CD4-positive, alpha-beta memory T cell (primary cell): Measurements from ENCODE around the gene PTPN18. TPM values are rescaled to one million over a fixed set of nuclear protein-coding genes. Genes with fewer than 3 reads are reported as not detected.

Source experiments
- CTCF ChIA-PET: fragments of 350-600 bp; sonication (Branson Sonifier 250); formaldehyde crosslinking; loops from one replicate; lab custom pipeline; 2021; ENCODE audit warnings: inconsistent platforms; ENCODE audit not compliant: partially characterized antibody; lab: Charles Lee
- POLR2A ChIA-PET: fragments of 350-600 bp; sonication (Branson Sonifier 250); formaldehyde crosslinking; loops from one replicate; lab custom pipeline; 2021; ENCODE audit not compliant: partially characterized antibody; lab: Charles Lee
- DNase-seq, 5 donors: peaks; one replicate each; pipeline versions ENCODE4 v3.0.0 to v3.0.0-alpha.2; 2020 to 2022; ENCODE audit warnings: mixed read lengths in 1 of 5
- H3K27ac ChIP-seq: one replicate; pipeline ENCODE4 v1.7.0; 2013; ENCODE audit warnings: low read depth, low read length
- H3K27me3 ChIP-seq: 2 replicates; pipeline ENCODE4 v1.7.0; 2013; ENCODE audit warnings: mild to moderate bottlenecking, low read length, moderate library complexity; ENCODE audit not compliant: insufficient read depth
- H3K36me3 ChIP-seq: 2 replicates; pipeline ENCODE4 v1.7.0; 2013; ENCODE audit warnings: mild to moderate bottlenecking, low read length, moderate library complexity; ENCODE audit not compliant: insufficient read depth
- H3K4me1 ChIP-seq: 2 replicates; pipeline ENCODE4 v1.7.0; 2013; ENCODE audit warnings: mild to moderate bottlenecking, low read length, moderate library complexity; ENCODE audit not compliant: insufficient read depth
- H3K4me3 ChIP-seq, 2 donors: one replicate each; pipeline ENCODE4 v1.7.0; 2013; ENCODE audit warnings: low read length in 2 of 2, mild to moderate bottlenecking in 1 of 2
- H3K9me3 ChIP-seq, 2 donors: one replicate each; pipeline ENCODE4 v1.7.0; 2013; ENCODE audit warnings: low read length in 2 of 2, control low read depth in 1 of 2; ENCODE audit not compliant: control insufficient read depth in 1 of 2
- H3K27ac Mint-ChIP-seq, 7 donors: one replicate each; pipeline ENCODE4 v1.8.0; 2020 to 2021; ENCODE audit warnings: mixed read lengths in 7 of 7, mild to moderate bottlenecking in 6 of 7, inconsistent platforms in 3 of 7, moderate library complexity in 3 of 7
- H3K27me3 Mint-ChIP-seq, 2 donors: one replicate each; pipeline ENCODE4 v1.8.0; 2020 to 2021; ENCODE audit warnings: mixed read lengths in 2 of 2
- H3K36me3 Mint-ChIP-seq, 2 donors: one replicate each; pipeline ENCODE4 v1.8.0; 2020 to 2021; ENCODE audit warnings: mixed read lengths in 2 of 2, inconsistent platforms in 1 of 2, mild to moderate bottlenecking in 1 of 2
- H3K4me1 Mint-ChIP-seq, 4 donors: one replicate each; pipeline ENCODE4 v1.8.0; 2020 to 2021; ENCODE audit warnings: mixed read lengths in 4 of 4, mild to moderate bottlenecking in 1 of 4
- H3K4me3 Mint-ChIP-seq, 8 donors: one replicate each; pipeline ENCODE4 v1.8.0; 2020 to 2021; ENCODE audit warnings: mixed read lengths in 8 of 8, mild to moderate bottlenecking in 7 of 8, moderate library complexity in 6 of 8, inconsistent platforms in 3 of 8
- H3K9me3 Mint-ChIP-seq, 8 donors: one replicate each; pipeline ENCODE4 v1.8.0; 2020 to 2021; ENCODE audit warnings: mixed read lengths in 8 of 8, mild to moderate bottlenecking in 5 of 8, inconsistent platforms in 3 of 8, moderate library complexity in 1 of 8
- intact Hi-C: fragments of 100-400 bp; cut with micrococcal nuclease; formaldehyde crosslinking; loops from one replicate; pipeline ENCODE4 v1.15.1; 2023
- polyA plus RNA-seq, 2 donors: library from polyadenylated mRNA; unstranded; fragments of 300-500 nt; fragmentation: Illumina TruSeq; gene quantifications; one replicate each; pipeline ENCODE4 v1.2.3, GENCODE V29; 2021
- total RNA-seq, 2 experiments: library from RNA; stranded (reverse); gene quantifications; one replicate each; pipeline ENCODE4 v1.2.3, GENCODE V29; 2021

PTPN18 gene, protein sequence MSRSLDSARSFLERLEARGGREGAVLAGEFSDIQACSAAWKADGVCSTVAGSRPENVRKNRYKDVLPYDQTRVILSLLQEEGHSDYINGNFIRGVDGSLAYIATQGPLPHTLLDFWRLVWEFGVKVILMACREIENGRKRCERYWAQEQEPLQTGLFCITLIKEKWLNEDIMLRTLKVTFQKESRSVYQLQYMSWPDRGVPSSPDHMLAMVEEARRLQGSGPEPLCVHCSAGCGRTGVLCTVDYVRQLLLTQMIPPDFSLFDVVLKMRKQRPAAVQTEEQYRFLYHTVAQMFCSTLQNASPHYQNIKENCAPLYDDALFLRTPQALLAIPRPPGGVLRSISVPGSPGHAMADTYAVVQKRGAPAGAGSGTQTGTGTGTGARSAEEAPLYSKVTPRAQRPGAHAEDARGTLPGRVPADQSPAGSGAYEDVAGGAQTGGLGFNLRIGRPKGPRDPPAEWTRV
- total RNA-seq (10 to 100 TPM; 54.9 to 67.2 TPM), polyA plus RNA-seq (10 to 100 TPM; 30.9 to 66.1 TPM)

GRCh38 chr2:130355578-130356431 lies at the start of gene PTPN18:
TSS of gene PTPN18 (plus strand) at chr2:130356056. CDS start at chr2:130356108, 52 bp downstream.
- Histone ChIP-seq H3K36me3 (no peaks in the 10 kb centered on the region), H3K4me1 (peaks cover 14% of the 10 kb centered on the region), H3K4me3 (peak within 1 kb of the TSS; percentile 52 to 63), H3K27me3 (no peaks in the 10 kb centered on the region), H3K27ac (peak within 1 kb of the TSS; percentile 35), H3K9me3 (no peaks in the 10 kb centered on the region)
- H3K27me3 Mint-ChIP-seq = no peaks in the 10 kb centered on the region
- peaks cover 0 to 2% of the 10 kb centered on the region in 2 donors for H3K36me3 Mint-ChIP-seq
- peak within 1 kb of the TSS; percentile 81 to 87 (median 86) for H3K4me3 Mint-ChIP-seq
- peaks cover 10 to 18% (median 14%) of the 10 kb centered on the region in 4 donors for H3K4me1 Mint-ChIP-seq
- intact Hi-C loops = loop anchor here (1.0 kb wide), 2 partner anchors 14 to 16 kb away; partner anchors contain the start of gene IMP4
- peak; percentile 53 to 59 (median 57) for DNase-seq
- H3K9me3 Mint-ChIP-seq = peaks cover 0 to 4% (median 0%) of the 10 kb centered on the region in 8 donors
- POLR2A ChIA-PET = interaction anchor here (0.7 to 5.9 kb wide), 6 partner anchors 13 to 175 kb away, joined by 3 to 64 read pairs (median 6); partner anchors contain the start of genes IMP4, MZT2B and SMPD4
- CTCF ChIA-PET = interaction anchor here (1.0 to 2.8 kb wide), 6 partner anchors 13 to 169 kb away, joined by 3 to 10 read pairs (median 4); partner anchors contain the start of gene IMP4
- H3K27ac Mint-ChIP-seq = peak within 1 kb of the TSS in 6 of 7 donors; percentile 42 to 78 (median 68)

GRCh38 chr2:130307850-130308249 lies 48.0 kb upstream of the PTPN18 start:
- no peaks in the 10 kb centered on the region for H3K27me3 ChIP-seq
- no peak for DNase-seq
- H3K27me3 Mint-ChIP-seq = peaks cover 2 to 6% of the 10 kb centered on the region in 2 donors
- H3K9me3 Mint-ChIP-seq = no peaks in the 10 kb centered on the region
- H3K27ac ChIP-seq = no peak overlapping the region
- H3K4me3 Mint-ChIP-seq = no peak overlapping the region
- H3K9me3 ChIP-seq = no peaks in the 10 kb centered on the region
- H3K4me1 ChIP-seq = no peaks in the 10 kb centered on the region
- no peaks in the 10 kb centered on the region for H3K36me3 ChIP-seq
- H3K36me3 Mint-ChIP-seq = no peaks in the 10 kb centered on the region
- ChIA-PET POLR2A (no interaction called here), CTCF (no interaction called here)
- intact Hi-C loops = no loop called here
- no peaks in the 10 kb centered on the region for H3K4me1 Mint-ChIP-seq
- H3K4me3 ChIP-seq = no peak overlapping the region
- no peak overlapping the region for H3K27ac Mint-ChIP-seq

GRCh38 chr2:130310881-130311280 lies 45.0 kb upstream of the PTPN18 start:
- Mint-ChIP-seq H3K27me3 (peaks cover 4 to 6% of the 10 kb centered on the region in 2 donors), H3K36me3 (no peaks in the 10 kb centered on the region), H3K4me1 (no peaks in the 10 kb centered on the region), H3K27ac (no peak overlapping the region), H3K9me3 (no peaks in the 10 kb centered on the region), H3K4me3 (no peak overlapping the region)
- ChIA-PET POLR2A (no interaction called here), CTCF (no interaction called here)
- no peak for DNase-seq
- Histone ChIP-seq H3K27me3 (no peaks in the 10 kb centered on the region), H3K36me3 (no peaks in the 10 kb centered on the region), H3K27ac (no peak overlapping the region), H3K4me1 (no peaks in the 10 kb centered on the region), H3K4me3 (no peak overlapping the region), H3K9me3 (no peaks in the 10 kb centered on the region)
- intact Hi-C loops = no loop called here

GRCh38 chr2:130313812-130314334 lies 42.0 kb upstream of the PTPN18 start:
- Mint-ChIP-seq H3K9me3 (no peaks in the 10 kb centered on the region), H3K27me3 (peaks cover 2 to 4% of the 10 kb centered on the region in 2 donors), H3K36me3 (no peaks in the 10 kb centered on the region), H3K4me3 (no peak overlapping the region), H3K4me1 (no peaks in the 10 kb centered on the region), H3K27ac (no peak overlapping the region)
- Histone ChIP-seq H3K27me3 (no peaks in the 10 kb centered on the region), H3K27ac (no peak overlapping the region), H3K9me3 (no peaks in the 10 kb centered on the region), H3K4me3 (no peak overlapping the region), H3K36me3 (no peaks in the 10 kb centered on the region), H3K4me1 (no peaks in the 10 kb centered on the region)
- POLR2A ChIA-PET = no interaction called here
- intact Hi-C loops = no loop called here
- no peak for DNase-seq
- CTCF ChIA-PET = no interaction called here

- Histone ChIP-seq H3K27me3 (no peaks in the 10 kb centered on the region), H3K36me3 (no peaks in the 10 kb centered on the region), H3K4me3 (no peak overlapping the region), H3K4me1 (no peaks in the 10 kb centered on the region), H3K9me3 (no peaks in the 10 kb centered on the region), H3K27ac (no peak overlapping the region)
- Mint-ChIP-seq H3K4me3 (no peak overlapping the region), H3K27me3 (peaks cover 2 to 4% of the 10 kb centered on the region in 2 donors), H3K36me3 (no peaks in the 10 kb centered on the region), H3K27ac (no peak overlapping the region), H3K9me3 (no peaks in the 10 kb centered on the region), H3K4me1 (no peaks in the 10 kb centered on the region)
- POLR2A ChIA-PET = no interaction called here
- intact Hi-C loops = no loop called here
- no peak for DNase-seq
- CTCF ChIA-PET = no interaction called here
Measured at GRCh38 chr2:130314377-130314776, 41.5 kb upstream of the PTPN18 start.

DNA sequence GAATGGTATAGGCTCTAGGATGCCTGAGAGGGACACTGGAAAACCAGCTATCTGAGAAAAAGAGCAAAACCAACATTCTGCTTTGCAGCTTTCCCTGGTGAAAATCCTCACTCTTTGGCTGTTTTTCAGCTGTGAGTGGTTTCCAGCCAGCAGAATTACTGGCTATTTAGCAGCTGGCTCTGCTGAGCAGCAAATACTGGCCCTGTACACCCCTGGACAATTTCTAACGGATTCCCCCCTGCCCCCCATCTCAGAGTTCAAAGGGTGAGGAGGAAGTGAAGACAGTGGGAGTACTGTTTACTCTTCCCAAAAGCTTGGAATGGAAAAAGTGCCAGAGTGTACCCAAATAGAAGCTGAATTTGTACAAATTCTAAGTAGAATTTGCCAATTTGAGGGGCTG lies 39.3 kb upstream of the PTPN18 start:
- CTCF ChIA-PET = interaction anchor here (1.0 to 2.0 kb wide), 3 partner anchors 15 to 73 kb away, joined by 3 to 12 read pairs (median 5); no protein-coding TSS in a partner anchor
- H3K36me3 ChIP-seq = no peaks in the 10 kb centered on the region

More for the DNA sequence above, 39.3 kb upstream of the PTPN18 start:
- Histone ChIP-seq H3K27ac (no peak overlapping the region), H3K4me1 (no peaks in the 10 kb centered on the region), H3K4me3 (no peak overlapping the region), H3K27me3 (no peaks in the 10 kb centered on the region), H3K9me3 (no peaks in the 10 kb centered on the region)
- no peak overlapping the region for H3K27ac Mint-ChIP-seq
- H3K27me3 Mint-ChIP-seq = peaks cover 5 to 7% of the 10 kb centered on the region in 2 donors
- intact Hi-C loops = no loop called here
- no peak overlapping the region for H3K4me3 Mint-ChIP-seq
- no peak for DNase-seq
- no peaks in the 10 kb centered on the region for H3K36me3 Mint-ChIP-seq
- H3K9me3 Mint-ChIP-seq = no peaks in the 10 kb centered on the region
- no peaks in the 10 kb centered on the region for H3K4me1 Mint-ChIP-seq
- POLR2A ChIA-PET = interaction anchor here (1.1 kb wide), 1 partner anchor 26 kb away, joined by 3 read pairs; the partner anchor contains the start of gene IMP4
